H1 (cell line): ENCODE results near the gene CACNA2D3. TPM values are rescaled to one million over a fixed set of nuclear protein-coding genes. Genes with fewer than 3 reads are reported as not detected.

Source experiments
- ATF2 ChIP-seq: IDR thresholded peaks from 2 replicates; pipeline ENCODE4 v1.6.1; 2012; ENCODE audit warnings: low read length, inconsistent platforms
- CHD1 ChIP-seq: IDR thresholded peaks from 2 replicates; pipeline ENCODE4 v1.6.1; 2012; ENCODE audit warnings: low read depth, low read length, improper control_type of control experiment
- CHD7 ChIP-seq: fragments of 300-600 bp; sonication (generic); IDR thresholded peaks from 2 replicates; pipeline ENCODE4 v1.7.1; 2012; ENCODE audit warnings: low read length, moderate library complexity, mild to moderate bottlenecking, inconsistent platforms; ENCODE audit not compliant: insufficient replicate concordance
- FOSL1 ChIP-seq: IDR thresholded peaks from 2 replicates; pipeline ENCODE4 v1.6.1; 2011; ENCODE audit warnings: mild to moderate bottlenecking, low read depth, low read length, moderate library complexity; ENCODE audit not compliant: insufficient read depth
- KDM4A ChIP-seq: IDR thresholded peaks from one replicate; pipeline ENCODE4 v1.7.1; 2012; ENCODE audit warnings: low read depth, mild to moderate bottlenecking, moderate library complexity, low read length, inconsistent platforms; ENCODE audit not compliant: severe bottlenecking
- MAFK ChIP-seq: IDR thresholded peaks from 2 replicates; pipeline ENCODE4 v1.6.1; 2012; ENCODE audit warnings: low read depth, mild to moderate bottlenecking, improper control_type of control experiment, low read length
- RBBP5 ChIP-seq: IDR thresholded peaks from 2 replicates; pipeline ENCODE4 v1.7.1; 2012; ENCODE audit warnings: low read depth, mild to moderate bottlenecking, inconsistent platforms, low read length, moderate library complexity, borderline replicate concordance
- SUZ12 ChIP-seq: fragments of 200-600 bp; sonication (generic); IDR thresholded peaks from 2 replicates; pipeline ENCODE4 v1.6.1; 2012; ENCODE audit warnings: mild to moderate bottlenecking, inconsistent platforms, low read length, moderate library complexity, mixed read lengths
- TBP ChIP-seq: IDR thresholded peaks from 2 replicates; pipeline ENCODE4 v1.6.1; 2011; ENCODE audit warnings: low read depth, low read length, improper control_type of control experiment
- polyA plus RNA-seq, 7 experiments: library from polyadenylated mRNA; depleted of rRNA in 3 of 7; stranded (reverse) in 5 of 7; unstranded in 2 of 7; fragments of >200 nt in 5 of 7; fragments of 200-250 nt in 2 of 7; gene quantifications; 1 replicate in 5 of 7; 2 replicates in 1 of 7; 4 replicates in 1 of 7; pipeline versions ENCODE4 v1.2.1 to v1.2.3, GENCODE V29; 2011 to 2013; ENCODE audit warnings: missing spikeins in 2 of 7, mixed read lengths in 2 of 7
- total RNA-seq: library from RNA; stranded (reverse); fragmentation: NEBNext Ultra II Directional; extraction: Animal tissue kit (Norgen Biotek cat#: 25700); gene quantifications from 2 replicates; pipeline ENCODE4 v1.2.1, GENCODE V29; 2021

CACNA2D3 gene
- total and polyA plus RNA-seq, 2 of the 8 experiments (the other 6 are each of a cell fraction or from before 2014, with no cell fraction given), result 1.5 to 1.8 TPM

GRCh38 chr3:54968546-54969172, 846.3 kb downstream of the CACNA2D3 start (continued):
- TF ChIP-seq CHD7, result no peak
- no peak for TF ChIP-seq RBBP5
- no peak for TF ChIP-seq FOSL1
- no peak for TF ChIP-seq CHD1
- TF ChIP-seq SUZ12, result no peak
- TF ChIP-seq ATF2, result no peak
- no peak for TF ChIP-seq MAFK
- no peak for TF ChIP-seq TBP
- TF ChIP-seq KDM4A, result no peak
